Endothelial cell of umbilical vein (primary cell): Measurements from ENCODE around the gene TSHB.

Source experiments
- CTCF ChIP-seq, 2 donors: IDR thresholded peaks; 1 replicate in 1 of 2; 2 replicates in 1 of 2; pipeline ENCODE4 v1.5.1; 2011; ENCODE audit warnings: low read length in 2 of 2, mild to moderate bottlenecking in 2 of 2, moderate library complexity in 2 of 2, control low read depth in 1 of 2, inconsistent platforms in 1 of 2, low read depth in 1 of 2; ENCODE audit not compliant: insufficient read depth in 1 of 2; ENCODE audit errors: extremely low read depth in 1 of 2
- POLR2A ChIP-seq: IDR thresholded peaks from 2 replicates; pipeline ENCODE4 v1.6.1; 2012; ENCODE audit warnings: low read depth, mild to moderate bottlenecking, control low read depth, low read length
- POLR2AphosphoS5 ChIP-seq: IDR thresholded peaks from 2 replicates; pipeline ENCODE4 v1.6.1; 2012; ENCODE audit warnings: low read depth, mild to moderate bottlenecking, control low read depth, low read length, moderate library complexity; ENCODE audit not compliant: insufficient read depth

DNA sequence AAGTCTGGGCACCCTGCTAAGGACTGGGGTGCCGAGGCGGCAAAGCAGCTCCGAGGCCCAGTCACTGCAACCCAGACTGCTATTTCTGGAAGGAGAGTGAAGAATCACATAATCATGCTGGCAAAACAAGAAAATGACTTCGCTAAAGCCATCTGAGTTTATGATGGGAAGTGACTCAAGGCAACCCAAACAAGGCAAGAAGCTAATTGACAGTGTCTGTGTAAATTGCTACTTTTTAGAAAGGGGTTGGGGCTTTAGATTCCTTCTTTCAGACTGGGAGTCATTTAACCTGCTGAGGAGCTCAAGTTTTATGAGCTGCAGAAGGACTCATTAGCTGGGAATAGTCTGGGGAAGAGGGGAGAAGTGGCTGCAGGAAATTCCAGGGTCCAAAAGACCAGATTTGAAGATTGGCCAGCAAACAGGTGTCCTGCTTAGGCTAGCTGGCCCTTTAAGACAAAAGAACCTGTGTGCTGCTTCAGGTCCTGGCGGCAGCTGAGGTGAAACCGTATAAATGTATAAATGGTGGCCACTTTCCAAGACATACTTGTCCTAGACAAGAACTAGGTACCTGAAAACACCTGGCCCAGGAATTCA, 28.1 kb downstream of the TSHB start:
- TF ChIP-seq POLR2AphosphoS5: no peak
- TF ChIP-seq CTCF (IDR thresholded peaks at IDR 0.05; ENCODE audit: extremely low read depth in 1 of 2, insufficient read depth in 1 of 2, low read depth in 1 of 2, low read length in 2 of 2): no peak
- no peak for TF ChIP-seq POLR2A
